ENCODE data around the gene MAK. TPM values are rescaled to one million over a fixed set of nuclear protein-coding genes. Genes with fewer than 3 reads are reported as not detected.
"Not testable (repeated sequence)": the region's sequence is repeated elsewhere in the genome, so short reads cannot be mapped to it uniquely, and the experiment has no call there.

The MAK gene
- total RNA-seq, 1 donor from 2014 or later, result 0.12 TPM

- H3K4me3 ChIP-seq (ENCODE audit: low read depth, low read length), result no peak overlapping the region
- no peak for DNase-seq (ENCODE audit: low read depth)
- TF ChIP-seq, protein P1, sequence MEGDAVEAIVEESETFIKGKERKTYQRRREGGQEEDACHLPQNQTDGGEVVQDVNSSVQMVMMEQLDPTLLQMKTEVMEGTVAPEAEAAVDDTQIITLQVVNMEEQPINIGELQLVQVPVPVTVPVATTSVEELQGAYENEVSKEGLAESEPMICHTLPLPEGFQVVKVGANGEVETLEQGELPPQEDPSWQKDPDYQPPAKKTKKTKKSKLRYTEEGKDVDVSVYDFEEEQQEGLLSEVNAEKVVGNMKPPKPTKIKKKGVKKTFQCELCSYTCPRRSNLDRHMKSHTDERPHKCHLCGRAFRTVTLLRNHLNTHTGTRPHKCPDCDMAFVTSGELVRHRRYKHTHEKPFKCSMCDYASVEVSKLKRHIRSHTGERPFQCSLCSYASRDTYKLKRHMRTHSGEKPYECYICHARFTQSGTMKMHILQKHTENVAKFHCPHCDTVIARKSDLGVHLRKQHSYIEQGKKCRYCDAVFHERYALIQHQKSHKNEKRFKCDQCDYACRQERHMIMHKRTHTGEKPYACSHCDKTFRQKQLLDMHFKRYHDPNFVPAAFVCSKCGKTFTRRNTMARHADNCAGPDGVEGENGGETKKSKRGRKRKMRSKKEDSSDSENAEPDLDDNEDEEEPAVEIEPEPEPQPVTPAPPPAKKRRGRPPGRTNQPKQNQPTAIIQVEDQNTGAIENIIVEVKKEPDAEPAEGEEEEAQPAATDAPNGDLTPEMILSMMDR (conservative IDR thresholded peaks at IDR 0.05; ENCODE audit: low read depth, low read length), result no peak
These were observed 24.0 kb upstream of the MAK start for GRCh38 chr6:10862361-10862760.

- no peak for DNase-seq (ENCODE audit: low read depth)
- H3K4me3 ChIP-seq (ENCODE audit: low read depth, low read length), result no peak overlapping the region
- TF ChIP-seq, protein P1 (conservative IDR thresholded peaks at IDR 0.05; ENCODE audit: low read depth, low read length), result no peak
These were observed 22.7 kb upstream of the MAK start for GRCh38 chr6:10861086-10861485.

DNA sequence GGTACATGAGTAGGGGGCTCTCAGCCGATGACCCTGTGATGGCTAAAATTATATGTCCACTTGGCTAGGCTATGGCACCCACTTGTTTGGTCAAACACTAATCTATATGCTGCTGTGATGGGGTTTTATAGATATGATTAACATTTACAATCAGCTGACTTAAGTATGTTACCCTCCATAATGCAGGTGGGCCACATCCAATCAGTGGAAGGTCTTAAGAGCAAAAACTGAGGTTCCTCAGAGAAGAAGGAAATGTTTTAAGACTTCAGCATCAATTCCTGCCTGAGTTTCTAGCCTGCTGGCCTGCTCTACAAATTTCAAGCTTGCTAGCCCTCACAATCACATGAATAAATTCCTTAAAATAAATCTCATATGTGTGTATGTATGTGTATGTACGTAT, 18.9 kb upstream of the MAK start:
- TF ChIP-seq, protein P1 (conservative IDR thresholded peaks at IDR 0.05; ENCODE audit: low read depth, low read length), result no peak
- no peak for DNase-seq (ENCODE audit: low read depth)
- no peak overlapping the region for H3K4me3 ChIP-seq (ENCODE audit: low read depth, low read length)

DNA sequence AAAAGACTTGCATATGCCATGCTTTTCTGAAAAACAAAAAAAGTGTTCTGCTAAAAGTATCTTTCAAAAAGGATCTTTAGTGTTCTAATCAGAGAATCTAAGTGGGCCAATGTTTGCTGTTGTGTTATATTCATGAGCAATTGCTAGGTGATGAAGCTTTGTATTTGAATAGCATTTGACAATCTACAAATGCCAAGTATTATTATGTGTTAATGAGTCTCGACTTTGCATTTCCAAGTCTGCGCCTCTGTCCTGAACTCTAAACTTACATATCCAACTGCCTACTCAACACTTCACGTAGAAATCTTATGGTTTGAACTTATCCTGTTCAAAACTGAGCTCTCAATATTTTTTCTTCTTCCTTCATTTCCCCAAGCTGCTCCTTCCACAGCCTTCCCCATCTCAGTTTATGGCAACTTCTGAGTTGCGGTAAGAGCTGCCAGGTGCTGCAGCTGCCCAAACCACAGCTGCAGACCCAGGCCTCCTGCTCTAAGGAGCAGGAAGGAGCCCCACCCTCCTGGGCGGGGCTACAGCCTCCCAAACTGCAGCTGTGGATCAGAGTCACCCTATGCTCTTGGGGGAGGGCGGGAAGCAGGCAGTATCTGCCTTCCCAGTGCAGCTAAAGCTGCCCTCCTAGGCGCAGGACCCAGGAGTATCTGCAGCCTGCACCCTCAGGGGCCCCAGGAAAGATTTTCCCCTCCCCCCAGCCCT, 16.7 kb upstream of the MAK start:
- TF ChIP-seq, protein P1 (conservative IDR thresholded peaks at IDR 0.05; ENCODE audit: low read depth, low read length), result no peak

GRCh38 chr6:10853849-10854300, 15.5 kb upstream of the MAK start:
- DNase-seq (ENCODE audit: low read depth), result not testable (repeated sequence)

More for the DNA sequence above, 16.7 kb upstream of the MAK start:
- no peak for DNase-seq (ENCODE audit: low read depth)
- no peak overlapping the region for H3K4me3 ChIP-seq (ENCODE audit: low read depth, low read length)

GRCh38 chr6:10852361-10852960, 14.1 kb upstream of the MAK start:
- TF ChIP-seq, protein P1 (conservative IDR thresholded peaks at IDR 0.05; ENCODE audit: low read depth, low read length), result no peak
- H3K4me3 ChIP-seq (ENCODE audit: low read depth, low read length), result no peak overlapping the region
- DNase-seq (ENCODE audit: low read depth), result no peak

More at GRCh38 chr6:10853849-10854300, 15.5 kb upstream of the MAK start:
- not testable (repeated sequence) for H3K4me3 ChIP-seq (ENCODE audit: low read depth, low read length)

GRCh38 chr6:10850728-10851127, 12.4 kb upstream of the MAK start:
- TF ChIP-seq, protein P1 (conservative IDR thresholded peaks at IDR 0.05; ENCODE audit: low read depth, low read length), result no peak
- H3K4me3 ChIP-seq (ENCODE audit: low read depth, low read length), result no peak overlapping the region
- DNase-seq (ENCODE audit: low read depth), result no peak
